Activated naive CD4-positive, alpha-beta T cell (primary cell): ENCODE results near the gene SLC22A8.
A peak's percentile ranks its signal among the peaks of the same experiment; 100 is the strongest.
"Not testable (repeated sequence)": the region's sequence is repeated elsewhere in the genome, so short reads cannot be mapped to it uniquely, and the experiment has no call there.

Experiments used
- DNase-seq, 4 experiments: peaks; one replicate each; lab custom pipeline; 2025; lab: John Stamatoyannopoulos, UW

Gene SLC22A8, protein sequence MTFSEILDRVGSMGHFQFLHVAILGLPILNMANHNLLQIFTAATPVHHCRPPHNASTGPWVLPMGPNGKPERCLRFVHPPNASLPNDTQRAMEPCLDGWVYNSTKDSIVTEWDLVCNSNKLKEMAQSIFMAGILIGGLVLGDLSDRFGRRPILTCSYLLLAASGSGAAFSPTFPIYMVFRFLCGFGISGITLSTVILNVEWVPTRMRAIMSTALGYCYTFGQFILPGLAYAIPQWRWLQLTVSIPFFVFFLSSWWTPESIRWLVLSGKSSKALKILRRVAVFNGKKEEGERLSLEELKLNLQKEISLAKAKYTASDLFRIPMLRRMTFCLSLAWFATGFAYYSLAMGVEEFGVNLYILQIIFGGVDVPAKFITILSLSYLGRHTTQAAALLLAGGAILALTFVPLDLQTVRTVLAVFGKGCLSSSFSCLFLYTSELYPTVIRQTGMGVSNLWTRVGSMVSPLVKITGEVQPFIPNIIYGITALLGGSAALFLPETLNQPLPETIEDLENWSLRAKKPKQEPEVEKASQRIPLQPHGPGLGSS

GRCh38 chr11:63015521-63016215 lies at the start of gene SLC22A8:
TSS of gene SLC22A8 (minus strand) at chr11:63015841. CDS start at chr11:63014958, 883 bp downstream.
- no peak for DNase-seq

DNA sequence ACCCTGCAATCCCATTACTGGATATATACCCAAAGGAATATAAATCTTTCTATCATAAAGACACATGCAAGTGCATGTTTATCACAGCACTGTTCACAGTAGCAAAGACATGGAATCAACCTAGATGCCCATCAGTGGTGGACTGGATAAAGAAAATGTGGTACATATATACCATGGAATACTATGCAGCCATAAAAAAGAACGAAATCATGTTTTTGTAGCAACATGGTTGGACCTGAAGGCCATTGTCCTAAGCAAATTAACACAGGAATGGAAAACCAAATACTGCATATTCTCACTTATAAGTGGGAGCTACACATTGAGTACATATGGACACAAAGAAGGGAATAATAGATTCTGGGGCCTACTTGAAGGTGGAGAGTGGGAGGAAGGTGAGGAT lies 30.6 kb upstream of the SLC22A8 start:
- not testable (repeated sequence) for DNase-seq

DNA sequence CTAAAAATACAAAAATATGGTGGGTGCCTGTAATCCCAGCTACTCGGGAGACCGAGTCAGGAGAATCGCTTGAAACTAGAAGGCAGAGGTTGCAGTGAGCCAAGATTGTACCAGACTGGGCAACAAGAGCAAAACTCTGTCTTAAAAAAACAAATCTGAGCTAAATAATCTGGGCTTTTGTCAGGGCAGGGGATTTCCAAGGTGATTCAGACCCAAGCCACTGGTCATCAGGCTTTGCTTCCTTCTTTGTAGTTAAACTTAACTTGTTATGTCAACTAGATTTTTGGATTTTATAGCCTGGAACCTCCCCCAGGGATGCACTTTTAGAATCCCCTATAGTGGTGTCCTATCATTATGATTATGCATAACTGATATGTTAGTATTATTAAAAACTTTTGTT lies 27.0 kb upstream of the SLC22A8 start:
- no peak for DNase-seq

DNA sequence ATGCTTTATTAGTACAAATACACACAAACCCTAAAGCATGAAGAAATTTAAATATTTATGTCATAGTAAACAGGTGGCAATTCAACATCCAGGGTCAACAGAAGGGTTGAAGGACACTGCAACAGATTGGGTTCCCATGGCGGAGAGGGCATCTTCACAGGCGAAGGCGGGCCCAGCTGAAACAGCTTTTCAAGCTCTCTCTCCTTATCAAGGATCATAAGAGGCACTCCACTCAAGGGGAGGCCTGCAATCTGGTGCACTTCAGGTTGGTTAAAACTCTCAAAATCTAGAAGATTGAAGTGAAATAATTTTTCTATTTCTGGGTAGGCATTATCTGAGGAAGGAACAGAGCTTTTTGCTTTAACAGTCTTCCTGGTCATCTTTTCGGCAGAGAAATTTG lies 16.8 kb upstream of the SLC22A8 start:
- no peak for DNase-seq

DNA sequence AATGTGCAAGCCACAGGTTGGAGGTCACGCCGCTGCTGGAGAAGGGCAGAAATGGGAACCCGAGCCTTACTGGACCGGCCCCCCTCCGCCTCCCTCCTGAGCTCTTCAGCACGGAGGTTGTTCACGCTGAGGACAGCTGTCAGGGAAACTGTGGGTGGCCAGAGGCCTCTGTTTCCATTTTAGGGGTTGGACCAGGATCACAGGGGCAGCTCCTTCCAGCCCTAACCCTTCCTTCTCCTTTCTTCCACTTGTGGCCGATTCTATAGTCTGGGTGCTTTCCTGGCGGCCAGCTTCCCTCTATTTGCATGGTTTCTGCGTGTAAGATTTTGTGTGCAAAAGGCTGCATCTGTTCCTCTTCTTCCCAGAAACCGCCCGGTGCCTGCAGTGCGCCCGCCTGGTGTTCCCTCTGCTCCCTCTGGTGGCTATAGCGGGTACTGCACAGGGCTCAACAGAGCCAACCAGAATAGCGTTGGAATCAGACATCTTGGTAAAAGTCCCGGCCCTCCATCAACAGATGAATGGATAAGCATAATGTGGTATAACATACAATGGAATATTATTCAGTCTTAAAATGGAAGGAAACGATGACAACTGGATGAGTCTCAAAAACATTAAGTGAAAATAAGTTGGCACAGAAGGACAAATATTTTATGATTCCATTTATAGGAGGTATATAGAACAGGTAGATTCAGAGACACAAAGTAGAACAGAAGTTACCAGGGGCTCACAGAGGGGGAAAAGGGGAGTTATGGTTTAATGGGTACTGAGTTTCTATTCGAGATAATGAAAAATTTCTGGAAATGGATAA lies 8.4 kb upstream of the SLC22A8 start:
- peak; percentile 66 to 90 (median 82) for DNase-seq

GRCh38 chr11:63023222-63023814 lies 7.7 kb upstream of the SLC22A8 start:
- DNase-seq = no peak

DNA sequence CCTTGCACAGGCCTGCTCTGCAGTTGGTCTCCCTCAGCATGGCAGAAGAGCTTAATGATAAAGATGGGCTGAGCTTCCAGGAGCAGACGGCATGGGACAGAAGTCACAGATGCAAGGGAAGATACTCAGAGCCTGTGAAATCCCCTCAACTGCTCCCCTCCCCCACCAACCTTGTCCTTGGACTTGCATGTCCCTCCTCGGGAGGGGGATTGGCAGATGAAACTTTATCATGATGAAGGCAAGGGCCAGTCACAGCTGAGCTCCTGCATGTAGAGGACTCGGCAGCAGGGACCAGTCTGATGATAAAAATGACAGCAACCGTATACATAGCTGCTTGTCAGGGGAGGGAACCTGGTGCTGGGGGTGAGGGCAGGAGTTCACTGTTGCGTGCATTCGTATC lies 6.8 kb upstream of the SLC22A8 start:
- DNase-seq = no peak

DNA sequence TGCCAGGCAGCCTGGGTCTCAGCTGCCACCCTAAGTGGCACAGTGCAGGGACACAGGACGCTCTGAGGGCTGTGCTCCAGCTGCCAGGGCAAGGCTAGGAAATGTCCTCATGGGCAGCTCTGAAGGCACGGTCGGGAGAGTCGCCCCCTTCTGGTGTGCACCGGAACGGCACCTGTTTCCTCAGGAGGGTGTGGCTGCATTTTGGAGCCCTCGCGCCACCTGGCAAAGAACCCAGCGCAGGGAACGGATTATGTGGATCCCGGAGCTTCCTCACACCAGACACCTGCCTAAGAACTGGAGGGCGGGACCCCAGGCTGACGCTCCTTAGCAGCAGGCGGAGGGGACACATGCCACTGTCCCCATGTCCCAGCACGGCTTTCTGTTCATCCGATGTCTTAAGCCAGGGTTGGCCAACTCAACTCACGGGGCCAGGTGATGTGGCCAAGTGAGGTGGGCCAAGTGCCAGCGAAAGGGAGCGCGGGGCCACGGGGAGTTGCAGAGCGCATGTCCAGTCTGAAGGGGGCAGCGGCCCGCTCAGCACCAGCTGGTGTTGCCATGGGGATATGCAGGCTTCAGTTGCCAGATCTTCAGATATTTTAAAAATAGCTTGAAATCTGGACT lies 5.1 kb upstream of the SLC22A8 start:
- DNase-seq = peak in 1 of 4 experiments; percentile 10

DNA sequence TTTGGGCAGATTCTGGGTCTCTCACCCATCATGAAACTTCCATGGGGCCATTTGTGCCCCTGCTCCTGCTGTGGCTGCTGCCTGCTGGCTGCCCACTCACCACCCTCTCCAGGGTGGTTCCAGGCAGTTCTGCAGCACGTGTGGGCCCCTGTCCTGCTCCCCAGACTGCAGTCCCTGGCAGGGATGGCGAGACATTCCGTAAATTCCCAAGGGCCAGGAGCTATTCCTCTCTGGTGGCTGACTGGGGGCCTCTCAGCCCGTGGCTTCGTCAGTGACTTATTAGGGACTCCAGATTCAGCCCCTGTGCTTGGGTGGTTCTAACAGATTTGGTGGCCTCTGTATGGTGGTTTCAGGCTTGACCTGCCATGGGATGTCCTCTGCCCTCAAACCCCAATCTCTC lies 3.9 kb upstream of the SLC22A8 start:
- DNase-seq = no peak

- no peak for DNase-seq
Measured at GRCh38 chr11:63017306-63017974, 1.8 kb upstream of the SLC22A8 start.

DNA sequence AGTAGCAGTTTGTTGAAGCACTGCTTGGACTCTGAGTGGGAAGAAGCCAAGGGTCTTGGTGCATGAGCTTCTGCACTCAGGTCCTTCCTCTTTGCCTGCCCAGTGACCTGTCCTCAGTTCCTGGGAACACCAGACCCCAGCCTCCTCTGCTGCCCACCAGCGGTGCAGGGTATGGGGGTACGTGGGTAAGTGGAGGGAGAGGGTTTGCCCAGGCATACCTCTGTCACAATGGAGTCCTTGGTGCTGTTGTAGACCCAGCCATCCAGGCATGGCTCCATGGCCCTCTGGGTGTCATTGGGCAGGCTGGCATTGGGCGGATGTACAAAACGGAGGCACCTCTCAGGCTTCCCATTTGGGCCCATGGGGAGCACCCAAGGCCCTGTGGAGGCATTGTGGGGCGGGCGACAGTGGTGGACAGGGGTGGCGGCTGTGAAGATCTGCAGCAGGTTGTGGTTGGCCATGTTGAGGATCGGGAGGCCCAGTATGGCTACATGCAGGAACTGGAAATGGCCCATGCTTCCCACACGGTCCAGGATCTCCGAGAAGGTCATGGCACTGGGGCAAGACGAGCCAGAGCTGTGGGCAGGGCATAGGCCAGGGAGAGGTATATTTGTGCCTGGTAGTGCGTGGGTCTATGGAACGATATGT lies 1.1 kb downstream of the SLC22A8 start:
- no peak for DNase-seq

DNA sequence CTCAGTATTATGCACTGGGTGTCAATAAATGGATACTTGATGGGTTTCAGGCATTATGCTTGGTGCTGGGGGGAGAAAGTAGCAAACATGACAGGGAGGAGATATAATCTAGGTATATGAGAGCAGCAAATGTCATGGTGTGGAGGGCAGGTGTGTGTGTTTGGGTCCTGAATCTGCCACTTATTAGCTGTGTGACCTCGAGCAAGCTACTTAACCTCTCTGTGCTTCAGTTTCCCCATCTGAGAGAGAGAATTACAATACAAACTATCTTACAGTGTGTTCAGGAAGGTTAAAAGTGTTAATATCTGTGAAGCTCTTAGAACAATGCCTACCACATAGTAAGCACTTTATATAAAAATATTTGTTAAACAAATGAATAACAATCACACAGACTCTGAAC lies 2.8 kb downstream of the SLC22A8 start:
- no peak for DNase-seq

DNA sequence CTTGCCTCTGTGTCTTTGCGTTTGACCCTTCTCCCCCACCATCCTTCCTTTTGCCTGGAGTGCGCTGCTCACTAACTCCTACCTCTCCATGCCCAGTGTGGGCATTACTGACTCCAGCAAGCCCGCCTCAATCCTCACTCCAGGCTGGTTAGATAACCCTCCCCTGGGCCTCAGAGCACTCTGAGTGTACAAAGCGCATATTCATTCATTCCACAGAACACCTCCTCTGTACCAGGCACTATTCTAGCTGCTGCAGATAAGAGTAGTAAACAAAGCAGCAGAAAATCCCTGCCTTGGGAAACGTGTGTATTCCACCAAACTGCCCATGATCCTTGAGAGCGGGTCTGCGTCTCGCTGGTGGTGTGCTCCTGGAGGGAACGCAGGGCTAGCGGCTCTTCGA lies 3.2 kb downstream of the SLC22A8 start:
- no peak for DNase-seq

DNA sequence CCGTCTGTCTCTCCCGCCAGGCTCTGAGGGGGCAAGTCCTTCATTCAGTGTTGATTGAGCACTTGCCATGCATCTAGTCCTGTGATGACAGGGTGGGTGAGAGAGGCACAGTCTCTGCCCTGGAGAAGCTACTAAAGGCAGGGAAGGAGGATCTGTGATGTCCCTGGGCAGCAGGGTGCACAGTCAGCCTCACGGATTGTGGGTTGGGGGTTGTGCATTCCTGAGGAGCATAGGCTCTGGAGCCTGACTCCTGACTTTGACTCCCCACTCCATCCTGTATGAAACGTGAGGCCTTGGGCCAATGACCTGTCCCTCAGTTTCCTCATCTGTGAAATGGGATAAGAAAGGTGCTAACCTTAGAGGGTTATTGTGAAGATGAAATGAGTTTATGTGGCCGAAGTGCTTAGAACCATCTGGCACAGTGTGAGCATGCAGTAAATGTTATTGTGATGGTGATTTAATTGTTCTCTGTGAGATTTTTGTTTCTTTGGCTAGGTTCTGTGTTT lies 4.7 kb downstream of the SLC22A8 start:
- DNase-seq = no peak

DNA sequence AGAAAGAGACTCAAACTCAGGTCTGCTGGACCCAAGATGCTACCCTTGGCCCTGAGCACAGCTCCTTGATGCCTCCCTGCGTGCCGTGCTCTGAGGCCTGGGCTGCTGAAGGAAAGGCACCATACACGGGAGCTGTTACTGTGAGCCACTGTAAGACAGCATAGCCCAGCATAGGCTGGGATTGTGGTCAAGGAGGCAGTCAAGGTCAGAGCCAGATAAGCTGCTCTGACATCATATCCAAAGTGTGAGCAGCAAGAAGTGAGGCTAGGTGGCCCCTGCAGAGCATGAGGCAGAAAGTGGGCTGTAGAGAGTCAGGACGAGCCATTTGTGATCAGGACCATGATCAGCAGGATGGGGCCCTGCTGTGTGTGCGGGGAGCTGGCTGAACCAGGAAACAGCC lies 7.7 kb downstream of the SLC22A8 start:
- DNase-seq = no peak

GRCh38 chr11:63001456-63001855 lies 14.2 kb downstream of the SLC22A8 start:
- DNase-seq = no peak

DNA sequence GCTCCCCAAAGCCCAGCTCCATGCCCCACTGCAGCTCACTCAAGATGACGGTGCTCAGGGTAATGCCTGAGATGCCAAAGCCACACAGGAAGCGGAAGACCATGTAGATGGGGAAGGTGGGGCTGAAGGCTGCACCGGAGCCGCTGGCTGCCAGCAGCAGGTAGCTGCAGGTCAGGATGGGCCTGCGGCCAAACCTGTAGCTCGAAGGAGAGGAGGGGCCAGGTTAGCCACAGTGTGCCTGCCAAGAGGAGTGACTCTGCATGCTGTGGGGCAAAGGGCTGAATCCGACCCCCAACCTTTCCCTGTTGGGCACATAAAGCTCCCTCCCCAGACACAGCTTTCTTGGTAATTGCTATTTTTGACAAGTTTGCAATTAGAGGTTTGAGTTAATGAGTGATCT lies 16.0 kb downstream of the SLC22A8 start:
- DNase-seq = no peak

DNA sequence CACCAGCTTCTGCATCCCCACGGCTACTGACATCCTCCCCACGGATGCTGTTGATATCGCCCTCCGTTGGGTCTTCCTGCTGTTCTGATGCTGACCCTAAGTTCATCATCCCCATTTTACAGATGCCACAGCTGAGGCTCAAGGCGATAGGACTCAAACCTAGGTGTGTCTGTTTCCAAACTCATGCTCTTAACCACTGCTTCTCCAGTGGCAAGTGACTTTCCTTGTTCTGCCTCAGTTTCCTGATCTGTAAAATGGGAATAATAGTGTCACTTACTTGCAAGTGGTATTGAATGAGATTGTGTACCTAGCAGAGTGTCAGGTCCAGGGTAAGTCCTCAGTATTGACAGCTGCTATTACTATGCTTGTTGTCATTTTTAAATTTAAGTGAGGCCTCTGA lies 16.5 kb downstream of the SLC22A8 start:
- no peak for DNase-seq

GRCh38 chr11:62996271-62996670 lies 19.4 kb downstream of the SLC22A8 start:
- no peak for DNase-seq

DNA sequence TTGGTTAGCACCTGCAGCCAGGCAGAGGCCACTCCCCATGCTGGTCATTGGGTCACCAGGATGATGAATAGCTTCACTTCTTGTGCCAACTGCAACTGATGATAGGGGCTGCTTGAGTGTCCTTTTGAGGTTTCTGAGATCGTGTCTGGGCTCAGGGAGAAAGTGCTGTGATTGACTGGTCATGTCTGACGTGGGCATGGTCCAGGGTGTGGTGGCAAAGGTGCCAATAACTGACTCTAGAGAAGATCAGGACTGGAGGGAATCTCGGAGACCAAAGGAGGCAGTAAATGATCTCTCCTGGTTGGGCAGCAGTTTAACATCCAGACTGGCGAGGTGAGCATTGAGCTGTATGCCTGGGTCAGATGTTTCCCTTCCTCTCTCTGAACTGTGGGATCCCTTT lies 20.9 kb downstream of the SLC22A8 start:
- no peak for DNase-seq
